GM12872 (cell line): Measurements from ENCODE around the gene KHDRBS2.

Experiments
- TF ChIP-seq, protein P1 (sequence below): IDR thresholded peaks from 3 replicates; pipeline ENCODE4 v1.5.1; 2011; ENCODE audit warnings: low read depth, mild to moderate bottlenecking, low read length, moderate library complexity; ENCODE audit not compliant: insufficient read depth

The KHDRBS2 gene

DNA sequence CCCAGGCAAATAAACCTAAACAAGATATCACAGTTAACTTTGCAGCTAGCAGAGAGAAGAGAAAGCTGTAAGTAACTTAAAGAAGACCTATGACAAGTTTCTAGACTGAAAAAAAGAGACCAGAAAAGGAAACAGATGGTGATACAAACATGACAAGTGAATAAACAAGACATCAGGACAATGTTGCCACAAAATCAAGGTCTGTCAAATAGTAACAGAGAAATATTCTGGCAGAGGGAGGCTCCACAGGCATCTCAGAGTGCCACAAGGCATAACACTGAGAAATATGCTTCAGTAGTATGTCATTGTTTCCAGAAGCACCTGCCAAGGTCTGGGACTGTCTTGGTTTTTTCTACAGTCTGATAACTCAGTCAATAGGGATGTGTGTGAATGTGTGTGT is 332.2 kb downstream of the KHDRBS2 start:
- TF ChIP-seq, protein P1, sequence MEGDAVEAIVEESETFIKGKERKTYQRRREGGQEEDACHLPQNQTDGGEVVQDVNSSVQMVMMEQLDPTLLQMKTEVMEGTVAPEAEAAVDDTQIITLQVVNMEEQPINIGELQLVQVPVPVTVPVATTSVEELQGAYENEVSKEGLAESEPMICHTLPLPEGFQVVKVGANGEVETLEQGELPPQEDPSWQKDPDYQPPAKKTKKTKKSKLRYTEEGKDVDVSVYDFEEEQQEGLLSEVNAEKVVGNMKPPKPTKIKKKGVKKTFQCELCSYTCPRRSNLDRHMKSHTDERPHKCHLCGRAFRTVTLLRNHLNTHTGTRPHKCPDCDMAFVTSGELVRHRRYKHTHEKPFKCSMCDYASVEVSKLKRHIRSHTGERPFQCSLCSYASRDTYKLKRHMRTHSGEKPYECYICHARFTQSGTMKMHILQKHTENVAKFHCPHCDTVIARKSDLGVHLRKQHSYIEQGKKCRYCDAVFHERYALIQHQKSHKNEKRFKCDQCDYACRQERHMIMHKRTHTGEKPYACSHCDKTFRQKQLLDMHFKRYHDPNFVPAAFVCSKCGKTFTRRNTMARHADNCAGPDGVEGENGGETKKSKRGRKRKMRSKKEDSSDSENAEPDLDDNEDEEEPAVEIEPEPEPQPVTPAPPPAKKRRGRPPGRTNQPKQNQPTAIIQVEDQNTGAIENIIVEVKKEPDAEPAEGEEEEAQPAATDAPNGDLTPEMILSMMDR: no peak

DNA sequence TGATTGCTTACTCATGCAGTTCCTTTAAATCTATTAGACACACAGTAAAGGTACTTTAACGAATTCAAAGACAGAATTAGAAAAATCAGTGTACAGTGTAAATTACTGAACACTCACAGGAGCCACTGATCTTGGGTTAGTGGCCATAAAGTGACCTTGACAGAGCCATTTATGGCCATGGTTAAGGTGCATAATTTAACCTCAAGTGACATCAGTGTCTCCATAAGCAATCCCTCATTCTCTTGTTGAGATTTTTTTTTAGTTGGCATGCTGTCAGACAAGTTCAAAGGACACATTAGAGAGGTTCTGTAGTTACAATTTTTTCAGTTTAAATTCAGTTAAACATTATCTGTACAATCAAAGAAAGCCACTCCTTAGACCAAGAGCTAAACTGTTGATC is 334.4 kb downstream of the KHDRBS2 start:
- TF ChIP-seq, protein P1: no peak

DNA sequence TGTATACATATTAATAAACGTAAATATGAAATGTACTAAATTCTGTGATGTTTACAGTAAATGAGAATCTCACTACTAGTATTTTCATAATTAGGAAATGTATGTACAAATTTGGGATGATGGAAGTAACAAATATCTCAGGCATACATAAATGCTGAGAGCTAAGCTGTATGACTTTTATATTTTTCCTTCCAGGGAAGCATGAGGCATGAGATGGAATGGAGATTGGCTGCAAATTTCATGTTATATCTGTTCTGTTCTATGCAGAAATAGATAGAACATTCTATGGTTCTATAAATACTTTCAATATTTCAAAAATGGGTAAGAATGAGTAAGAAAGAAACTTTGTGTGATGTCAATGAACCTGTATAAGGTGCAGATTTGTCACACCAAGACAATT is 335.2 kb downstream of the KHDRBS2 start:
- TF ChIP-seq, protein P1: no peak

DNA sequence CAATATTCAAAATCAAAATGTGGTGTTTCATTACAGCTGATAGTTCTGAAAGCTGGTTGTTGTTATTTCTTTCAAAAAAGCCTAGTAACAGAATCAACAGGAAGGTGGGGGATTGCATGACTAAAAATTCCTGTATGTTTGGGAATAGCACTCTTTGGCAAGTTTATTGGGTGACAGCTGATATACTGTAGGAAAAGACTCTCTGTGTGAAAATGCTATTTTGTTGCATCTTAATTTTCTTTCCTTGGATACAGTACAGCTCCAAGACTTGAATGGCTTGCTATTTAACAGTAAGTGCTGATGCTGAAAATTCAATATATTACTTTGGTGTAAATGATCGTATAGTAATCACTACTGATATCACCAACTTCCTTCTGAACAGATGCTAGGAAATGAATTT is 336.1 kb downstream of the KHDRBS2 start:
- TF ChIP-seq, protein P1: no peak

DNA sequence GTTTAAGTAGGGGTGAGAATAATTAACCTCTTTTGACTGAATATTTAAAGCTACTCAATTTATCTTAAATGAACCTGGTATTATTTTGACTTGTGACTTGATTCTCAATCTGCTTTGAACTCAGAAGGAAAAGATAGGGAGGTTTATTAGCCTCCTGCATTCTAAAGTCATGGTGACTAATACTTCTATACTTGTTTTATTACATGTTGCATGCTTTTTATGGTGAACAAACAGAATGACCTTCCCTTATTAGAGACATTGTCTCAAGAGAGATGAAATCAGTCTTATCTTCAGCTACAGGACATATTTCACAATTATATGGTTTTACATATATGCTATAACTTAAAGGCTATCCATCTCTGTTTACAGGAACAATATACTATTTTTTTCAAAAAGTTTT is 336.9 kb downstream of the KHDRBS2 start:
- TF ChIP-seq, protein P1: no peak

DNA sequence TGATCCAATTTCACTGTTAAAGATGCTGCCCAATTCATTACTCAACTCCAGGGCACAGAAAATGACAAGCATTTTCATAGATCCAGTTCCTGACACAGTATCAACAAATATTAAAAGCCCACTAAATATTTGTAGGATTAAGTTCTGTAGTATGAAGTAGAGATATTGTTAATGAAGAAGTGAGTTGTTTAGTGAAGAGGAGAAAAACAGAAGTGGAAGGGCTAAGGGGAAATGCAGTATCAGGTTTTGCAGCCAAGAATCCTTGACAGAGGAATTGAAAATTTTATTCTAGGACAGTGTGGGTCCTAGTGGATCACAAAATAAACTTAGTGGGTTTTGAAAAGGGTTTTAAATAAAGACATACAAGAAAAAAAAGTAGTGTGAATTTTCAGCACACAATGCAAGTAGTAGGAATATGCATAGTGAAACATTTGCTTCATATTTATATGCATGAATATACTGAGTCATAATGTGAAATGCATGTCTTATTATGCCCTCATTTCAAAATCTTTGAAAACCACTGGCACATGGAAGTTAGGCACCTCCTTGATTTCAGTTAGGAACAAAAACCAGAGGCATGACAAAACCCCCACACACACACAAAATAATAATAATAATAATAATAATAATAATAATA is 338.6 kb downstream of the KHDRBS2 start:
- TF ChIP-seq, protein P1: no peak

DNA sequence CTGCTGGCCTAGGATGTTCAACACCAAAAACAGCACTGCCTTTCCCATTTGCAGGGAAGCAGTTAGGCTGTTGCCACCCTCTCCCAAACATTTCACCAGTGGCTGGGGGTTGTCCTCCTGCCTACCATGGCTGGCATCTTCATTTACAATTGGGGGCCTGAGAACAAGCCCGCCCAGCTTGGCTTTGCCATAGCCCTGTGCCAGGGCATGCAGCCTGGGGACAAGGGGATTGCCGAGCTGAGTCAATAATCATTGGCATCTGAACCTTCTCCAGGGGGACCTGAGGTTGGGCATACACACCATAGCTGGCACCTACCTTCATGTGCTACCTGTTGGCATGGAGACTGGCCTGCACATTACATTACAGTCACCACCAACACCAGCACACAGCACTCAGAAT is 345.1 kb downstream of the KHDRBS2 start:
- TF ChIP-seq, protein P1: no peak
